ENCODE results near the gene TUBGCP6.

- TF ChIP-seq, protein P1, sequence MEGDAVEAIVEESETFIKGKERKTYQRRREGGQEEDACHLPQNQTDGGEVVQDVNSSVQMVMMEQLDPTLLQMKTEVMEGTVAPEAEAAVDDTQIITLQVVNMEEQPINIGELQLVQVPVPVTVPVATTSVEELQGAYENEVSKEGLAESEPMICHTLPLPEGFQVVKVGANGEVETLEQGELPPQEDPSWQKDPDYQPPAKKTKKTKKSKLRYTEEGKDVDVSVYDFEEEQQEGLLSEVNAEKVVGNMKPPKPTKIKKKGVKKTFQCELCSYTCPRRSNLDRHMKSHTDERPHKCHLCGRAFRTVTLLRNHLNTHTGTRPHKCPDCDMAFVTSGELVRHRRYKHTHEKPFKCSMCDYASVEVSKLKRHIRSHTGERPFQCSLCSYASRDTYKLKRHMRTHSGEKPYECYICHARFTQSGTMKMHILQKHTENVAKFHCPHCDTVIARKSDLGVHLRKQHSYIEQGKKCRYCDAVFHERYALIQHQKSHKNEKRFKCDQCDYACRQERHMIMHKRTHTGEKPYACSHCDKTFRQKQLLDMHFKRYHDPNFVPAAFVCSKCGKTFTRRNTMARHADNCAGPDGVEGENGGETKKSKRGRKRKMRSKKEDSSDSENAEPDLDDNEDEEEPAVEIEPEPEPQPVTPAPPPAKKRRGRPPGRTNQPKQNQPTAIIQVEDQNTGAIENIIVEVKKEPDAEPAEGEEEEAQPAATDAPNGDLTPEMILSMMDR (IDR thresholded peaks at IDR 0.05): no peak
- TF ChIP-seq POLR2AphosphoS5 (IDR thresholded peaks at IDR 0.05) (no peak), POLR2A (IDR thresholded peaks at IDR 0.05) (no peak)
Observed at GRCh38 chr22:50261615-50262459, 17.0 kb upstream of the TUBGCP6 start, which contains the start of gene MAPK12.

Measured in transverse colon (tissue), 4 donors.